ENCODE measurements around the gene DOCK9. TPM values are rescaled to one million over a fixed set of nuclear protein-coding genes. Genes with fewer than 3 reads are reported as not detected.

Gene DOCK9
- polyA plus RNA-seq, 1 experiment, result 14.5 TPM

DNA sequence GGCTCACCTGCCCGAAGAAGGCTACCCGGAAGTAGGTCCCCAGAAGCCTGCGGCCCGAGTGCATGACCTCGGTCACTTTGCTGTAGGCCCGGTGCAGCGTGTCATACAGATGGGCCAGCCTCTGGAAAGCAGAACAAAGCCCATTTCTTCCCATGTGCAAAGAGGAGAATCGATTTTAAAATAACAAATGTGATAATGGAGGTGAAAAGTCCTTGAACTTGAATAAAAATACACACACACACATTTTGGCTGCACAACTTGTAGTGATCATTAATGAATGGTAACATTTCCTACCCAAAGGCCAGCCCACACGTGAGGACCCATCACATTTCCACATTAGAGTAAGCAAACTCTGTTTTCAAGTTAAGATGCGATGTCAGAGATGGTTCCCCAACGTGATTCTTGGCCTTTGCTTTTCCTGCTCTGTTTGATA lies 168.5 kb downstream of the DOCK9 start:
- CTCF ChIA-PET, result no interaction called here
- no peaks in the 10 kb centered on the region for H3K27me3 ChIP-seq (ENCODE audit: control insufficient read depth, insufficient read depth, low read length)
- H3K4me3 ChIP-seq (ENCODE audit: low read depth, low read length), result no peak overlapping the region
- peaks cover 1% of the 10 kb centered on the region; the same call in 1 of the 2 replicates for H3K36me3 ChIP-seq (ENCODE audit: control insufficient read depth, insufficient read depth, low read length)
- DNase-seq (ENCODE audit: low read depth), result no peak
- POLR2A ChIA-PET, result no interaction called here
- TF ChIP-seq, protein P1, sequence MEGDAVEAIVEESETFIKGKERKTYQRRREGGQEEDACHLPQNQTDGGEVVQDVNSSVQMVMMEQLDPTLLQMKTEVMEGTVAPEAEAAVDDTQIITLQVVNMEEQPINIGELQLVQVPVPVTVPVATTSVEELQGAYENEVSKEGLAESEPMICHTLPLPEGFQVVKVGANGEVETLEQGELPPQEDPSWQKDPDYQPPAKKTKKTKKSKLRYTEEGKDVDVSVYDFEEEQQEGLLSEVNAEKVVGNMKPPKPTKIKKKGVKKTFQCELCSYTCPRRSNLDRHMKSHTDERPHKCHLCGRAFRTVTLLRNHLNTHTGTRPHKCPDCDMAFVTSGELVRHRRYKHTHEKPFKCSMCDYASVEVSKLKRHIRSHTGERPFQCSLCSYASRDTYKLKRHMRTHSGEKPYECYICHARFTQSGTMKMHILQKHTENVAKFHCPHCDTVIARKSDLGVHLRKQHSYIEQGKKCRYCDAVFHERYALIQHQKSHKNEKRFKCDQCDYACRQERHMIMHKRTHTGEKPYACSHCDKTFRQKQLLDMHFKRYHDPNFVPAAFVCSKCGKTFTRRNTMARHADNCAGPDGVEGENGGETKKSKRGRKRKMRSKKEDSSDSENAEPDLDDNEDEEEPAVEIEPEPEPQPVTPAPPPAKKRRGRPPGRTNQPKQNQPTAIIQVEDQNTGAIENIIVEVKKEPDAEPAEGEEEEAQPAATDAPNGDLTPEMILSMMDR (IDR thresholded peaks at IDR 0.05; ENCODE audit: insufficient read depth, low read depth, low read length), result no peak

DNA sequence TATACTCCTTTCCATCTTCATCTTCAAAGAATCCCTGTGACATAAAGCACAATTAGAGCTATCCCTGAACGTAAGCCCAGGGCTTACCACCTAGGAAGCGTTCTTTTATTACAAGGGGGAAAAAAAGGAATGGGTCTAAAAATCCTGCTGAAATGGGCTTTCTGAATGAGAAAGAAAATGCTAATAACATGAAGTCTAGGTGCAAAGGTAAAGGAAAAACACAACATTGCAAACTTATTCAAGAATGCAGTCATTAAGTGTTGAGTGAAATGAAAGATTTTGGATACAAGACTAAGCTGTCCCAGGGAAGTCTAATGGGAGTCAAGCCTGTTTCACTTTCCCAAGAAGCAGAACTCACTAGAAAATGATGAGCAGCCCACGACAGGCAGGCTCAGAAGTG lies 170.1 kb downstream of the DOCK9 start:
- POLR2A ChIA-PET, result no interaction called here
- TF ChIP-seq, protein P1 (IDR thresholded peaks at IDR 0.05; ENCODE audit: insufficient read depth, low read depth, low read length), result no peak
- no peak for DNase-seq (ENCODE audit: low read depth)
- H3K36me3 ChIP-seq (ENCODE audit: control insufficient read depth, insufficient read depth, low read length), result peaks cover 3% of the 10 kb centered on the region; the same call in 1 of the 2 replicates
- CTCF ChIA-PET, result no interaction called here
- H3K27me3 ChIP-seq (ENCODE audit: control insufficient read depth, insufficient read depth, low read length), result no peaks in the 10 kb centered on the region
- no peak overlapping the region for H3K4me3 ChIP-seq (ENCODE audit: low read depth, low read length)

DNA sequence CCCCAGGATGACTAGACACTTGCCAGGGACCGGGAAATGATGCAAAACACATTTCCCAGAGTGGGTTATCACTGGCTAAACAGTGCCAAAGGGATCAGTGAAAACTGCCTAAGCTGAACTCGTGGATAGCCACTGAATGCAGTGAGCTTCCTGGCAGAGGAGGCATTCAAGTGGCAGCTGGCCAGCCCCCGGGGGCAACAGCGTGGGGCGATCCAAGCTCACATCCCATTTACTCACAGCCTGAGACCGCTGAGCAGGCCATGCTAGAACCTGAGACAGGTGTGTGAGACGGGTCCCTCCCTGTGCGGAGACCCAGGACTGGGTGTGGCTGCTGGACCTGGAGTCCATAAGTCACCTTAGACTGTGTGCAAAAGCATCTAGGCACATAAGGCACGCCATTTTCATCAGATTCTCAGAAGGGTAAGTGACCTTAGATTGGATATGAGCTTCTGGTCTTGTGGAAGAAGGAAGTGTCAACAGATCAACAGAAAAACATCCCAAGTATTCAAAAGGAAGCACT lies 173.5 kb downstream of the DOCK9 start:
- TF ChIP-seq, protein P1 (IDR thresholded peaks at IDR 0.05; ENCODE audit: insufficient read depth, low read depth, low read length), result no peak
- no peaks in the 10 kb centered on the region for H3K27me3 ChIP-seq (ENCODE audit: control insufficient read depth, insufficient read depth, low read length)
- H3K4me3 ChIP-seq (ENCODE audit: low read depth, low read length), result no peak overlapping the region
- POLR2A ChIA-PET, result no interaction called here
- peaks cover 3% of the 10 kb centered on the region; the same call in 1 of the 2 replicates for H3K36me3 ChIP-seq (ENCODE audit: control insufficient read depth, insufficient read depth, low read length)
- no peak for DNase-seq (ENCODE audit: low read depth)
- CTCF ChIA-PET, result no interaction called here

DNA sequence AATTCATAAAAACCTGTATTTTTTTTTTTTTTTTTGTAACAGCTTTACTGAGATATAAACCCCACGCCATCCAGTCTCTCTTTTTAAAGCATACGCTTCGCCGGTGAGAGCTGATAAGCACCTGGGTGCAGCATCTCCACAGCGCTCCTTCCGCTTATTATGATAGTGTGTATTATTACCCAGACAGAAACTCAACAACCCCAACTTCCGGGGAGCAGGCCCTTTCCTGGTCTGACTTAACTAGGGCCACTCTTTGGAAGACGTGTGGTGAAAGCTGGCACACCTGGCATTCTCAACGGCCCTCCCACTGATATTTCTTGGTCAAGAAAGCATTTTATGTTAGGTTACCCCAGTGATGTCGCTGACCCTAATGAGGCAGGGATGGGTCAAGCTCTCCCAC lies 173.9 kb downstream of the DOCK9 start:
- CTCF ChIA-PET, result no interaction called here

DNA sequence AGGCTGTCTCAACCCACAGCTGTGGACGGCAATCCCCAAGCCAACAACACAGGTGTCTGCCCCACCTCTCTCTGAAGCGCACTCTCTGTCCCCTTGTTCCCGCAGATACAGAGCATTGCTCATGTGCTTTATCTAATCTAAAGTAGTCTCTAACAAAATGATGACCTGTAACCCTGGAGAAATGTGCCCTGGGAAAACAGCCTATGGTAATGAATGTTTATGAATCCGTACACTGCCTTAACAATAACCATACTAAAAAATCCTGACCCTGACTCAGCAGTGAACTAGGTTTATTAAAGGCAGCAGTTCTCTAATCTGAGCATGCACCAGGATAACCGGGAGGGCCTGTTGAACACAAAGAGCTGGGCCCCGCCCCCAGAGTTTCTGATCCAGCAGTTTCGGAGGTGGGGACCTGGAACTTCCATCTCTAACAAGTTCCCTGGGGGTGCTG lies 174.7 kb downstream of the DOCK9 start:
- H3K27me3 ChIP-seq (ENCODE audit: control insufficient read depth, insufficient read depth, low read length), result no peaks in the 10 kb centered on the region
- TF ChIP-seq, protein P1 (IDR thresholded peaks at IDR 0.05; ENCODE audit: insufficient read depth, low read depth, low read length), result no peak
- H3K4me3 ChIP-seq (ENCODE audit: low read depth, low read length), result no peak overlapping the region
- POLR2A ChIA-PET, result no interaction called here
- CTCF ChIA-PET, result no interaction called here
- peaks cover 3% of the 10 kb centered on the region; the same call in 1 of the 2 replicates for H3K36me3 ChIP-seq (ENCODE audit: control insufficient read depth, insufficient read depth, low read length)
- DNase-seq (ENCODE audit: low read depth), result no peak

More for the DNA sequence above, 173.9 kb downstream of the DOCK9 start:
- POLR2A ChIA-PET, result no interaction called here
- TF ChIP-seq, protein P1 (IDR thresholded peaks at IDR 0.05; ENCODE audit: insufficient read depth, low read depth, low read length), result no peak
- DNase-seq (ENCODE audit: low read depth), result no peak
- Histone ChIP-seq H3K4me3 (ENCODE audit: low read depth, low read length) (no peak overlapping the region), H3K36me3 (ENCODE audit: control insufficient read depth, insufficient read depth, low read length) (peaks cover 3% of the 10 kb centered on the region; the same call in 1 of the 2 replicates), H3K27me3 (ENCODE audit: control insufficient read depth, insufficient read depth, low read length) (no peaks in the 10 kb centered on the region)

Data from BJ (cell line).